Middle frontal gyrus (tissue), 1 donor: ENCODE data around the gene NTM.

Experiments used
- DNase-seq: peaks from one replicate; pipeline ENCODE4 v3.0.0-alpha.2; 2015; ENCODE audit warnings: low spot score; ENCODE audit errors: extremely low spot score

NTM gene

DNA sequence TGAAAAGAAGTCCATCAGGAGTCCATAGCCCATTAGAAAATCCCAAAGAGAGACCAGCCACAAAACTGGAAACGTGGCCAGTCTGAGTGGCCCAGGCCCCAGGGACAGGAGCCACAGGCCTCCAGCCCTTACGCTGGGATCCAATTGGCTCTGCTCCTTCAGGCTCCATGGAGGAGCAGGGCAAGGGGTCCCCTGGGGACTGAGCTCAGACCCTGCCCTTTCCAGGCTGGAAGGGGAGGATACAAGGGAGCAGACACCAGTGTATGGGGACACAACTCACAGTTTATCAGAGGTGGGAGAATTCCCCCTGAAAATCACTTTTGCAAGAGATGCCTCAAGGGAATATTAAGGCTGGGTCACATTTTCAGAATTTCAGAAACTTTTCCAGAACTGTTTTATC is 227.5 kb downstream of the NTM start:
- DNase-seq = no peak

GRCh38 chr11:131598305-131598704 is 227.9 kb downstream of the NTM start:
- DNase-seq = no peak

GRCh38 chr11:131599285-131599684 is 228.9 kb downstream of the NTM start:
- DNase-seq = no peak

DNA sequence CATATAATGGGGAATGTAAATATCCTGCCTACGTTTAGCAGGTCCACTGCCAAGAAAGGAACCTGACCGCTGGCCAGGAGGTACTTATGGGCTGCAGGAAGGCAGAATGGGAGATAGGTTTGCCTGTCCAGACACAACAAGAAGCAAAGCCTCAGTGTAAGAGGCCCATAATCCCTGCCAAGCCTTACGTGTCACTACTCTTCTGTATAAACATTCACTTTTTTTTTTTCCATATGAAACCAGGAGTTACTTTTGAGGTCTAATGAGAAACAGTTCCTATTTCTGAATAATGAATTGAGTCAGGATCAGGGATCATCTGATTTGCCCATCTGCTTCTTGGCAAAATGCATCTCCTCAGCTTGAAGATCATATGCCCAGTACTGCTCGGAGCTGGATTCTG is 230.2 kb downstream of the NTM start:
- DNase-seq = no peak

DNA sequence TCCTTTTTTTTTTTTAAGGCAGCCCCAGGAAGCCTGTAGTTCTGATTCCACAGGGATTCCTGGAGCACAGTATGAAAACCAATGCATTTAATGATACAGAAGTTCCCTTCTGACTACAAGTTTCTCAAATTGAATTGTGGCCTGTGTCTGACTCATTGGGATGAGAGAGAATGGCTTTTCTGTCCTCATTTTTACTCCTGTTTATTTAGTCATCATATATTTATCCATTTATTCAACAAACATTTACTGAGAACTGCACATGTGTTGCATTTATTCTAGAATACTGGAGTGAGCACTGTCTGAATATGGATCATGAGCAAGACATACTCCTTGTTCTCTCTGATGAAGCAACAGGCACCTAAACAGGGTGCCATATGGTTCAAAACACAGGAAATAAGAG is 231.2 kb downstream of the NTM start:
- DNase-seq = no peak

DNA sequence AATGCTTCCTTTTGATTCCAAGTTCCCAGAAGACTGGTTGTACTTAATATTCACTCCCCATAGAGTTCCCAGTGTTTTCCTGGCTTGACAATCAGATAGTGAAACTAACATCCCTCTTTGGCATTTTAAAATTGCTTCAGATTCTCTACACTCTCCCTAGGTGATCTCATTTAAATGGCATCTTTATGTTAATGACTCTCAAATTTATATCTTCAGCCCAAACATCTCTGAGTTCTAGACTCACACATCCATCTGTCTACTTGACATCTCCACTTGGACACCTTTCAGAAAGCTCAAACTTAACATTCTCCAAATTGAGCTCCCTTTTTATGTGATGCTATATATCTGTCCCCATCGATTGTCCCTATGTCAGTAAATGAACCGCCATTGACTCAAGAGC is 232.0 kb downstream of the NTM start:
- DNase-seq = no peak

DNA sequence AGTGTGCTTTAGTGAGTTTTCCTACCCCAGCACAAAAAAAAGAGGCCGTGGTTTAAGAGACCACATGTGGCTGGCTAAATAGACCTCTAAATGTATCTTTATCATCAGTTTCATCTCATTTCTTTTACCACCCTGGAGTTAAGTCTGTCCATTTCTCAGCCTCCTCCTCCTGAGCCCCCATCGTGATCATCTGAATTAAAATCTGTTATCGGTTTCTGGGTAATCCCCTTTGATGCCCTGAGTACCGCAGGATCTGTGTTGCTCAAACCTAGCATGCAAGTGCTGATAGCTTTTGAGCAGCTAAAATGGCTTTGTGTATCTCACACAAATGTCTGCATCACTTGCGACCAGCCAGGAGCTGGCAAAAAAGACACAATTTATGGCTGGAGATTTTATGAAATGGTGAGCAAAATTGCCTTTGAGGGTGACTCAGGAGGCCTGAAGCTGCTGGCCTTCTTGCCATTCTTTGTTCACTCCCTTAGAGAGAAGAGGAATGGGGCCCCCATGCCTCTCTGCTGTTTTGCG is 236.5 kb downstream of the NTM start:
- no peak for DNase-seq

DNA sequence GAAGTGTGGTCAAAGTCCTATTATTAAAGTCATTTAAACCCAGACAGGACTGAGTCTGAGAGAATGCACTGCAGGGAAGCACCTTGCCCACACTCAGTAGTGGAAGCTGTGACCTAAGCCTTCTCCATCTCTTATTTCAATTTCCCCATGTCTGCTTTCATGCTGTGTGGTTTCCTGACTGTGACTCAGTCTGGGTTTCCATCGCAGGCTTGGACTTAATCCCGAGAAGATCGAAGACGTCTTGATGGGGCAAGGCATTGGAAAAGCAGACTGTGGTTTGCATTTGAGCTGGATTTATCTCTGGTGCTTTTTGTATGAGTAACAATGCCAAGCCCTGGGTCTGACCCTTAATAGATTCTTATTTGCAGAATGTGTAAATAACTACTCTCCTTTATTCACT is 238.9 kb downstream of the NTM start:
- no peak for DNase-seq

GRCh38 chr11:131609921-131610320 is 239.5 kb downstream of the NTM start:
- DNase-seq = no peak

GRCh38 chr11:131611322-131611721 is 240.9 kb downstream of the NTM start:
- DNase-seq = no peak

DNA sequence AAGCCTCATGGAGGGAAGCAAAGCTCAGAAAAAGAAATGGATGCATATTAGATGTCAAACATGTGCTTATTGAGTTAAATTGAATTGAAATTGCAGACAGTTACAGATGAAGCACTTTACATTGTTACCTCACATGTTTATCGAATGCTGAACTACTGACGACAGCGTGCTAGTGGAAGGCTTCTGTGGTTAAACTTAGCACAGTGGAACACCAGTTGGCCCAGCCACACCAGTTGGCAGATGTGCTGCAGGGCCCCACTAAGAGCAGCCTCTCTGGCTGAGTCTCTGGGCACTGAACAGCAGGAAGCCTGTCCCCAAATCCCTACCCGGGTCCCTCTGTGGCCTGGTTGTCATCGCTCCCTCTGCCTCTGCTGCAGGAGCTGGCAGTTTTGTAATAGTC is 242.1 kb downstream of the NTM start:
- no peak for DNase-seq

DNA sequence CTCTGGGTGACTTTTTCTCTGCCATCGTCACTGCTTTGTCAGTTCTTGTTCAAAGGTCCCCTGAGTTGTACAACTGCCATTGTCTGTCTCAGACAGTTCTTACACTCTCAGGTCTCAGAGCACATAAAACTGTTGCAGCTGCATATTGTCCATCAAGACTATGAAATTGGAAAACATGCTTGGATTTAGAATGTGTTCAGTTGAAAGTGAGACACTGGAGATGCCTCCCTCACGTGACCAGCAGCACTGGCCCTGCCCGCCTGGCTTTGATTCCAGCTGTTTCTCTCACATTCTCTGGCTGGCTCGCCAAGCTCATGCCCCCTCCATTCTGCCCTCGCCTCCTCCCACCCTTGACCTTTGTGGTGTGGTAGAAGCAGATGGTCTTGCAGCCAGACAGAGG is 244.2 kb downstream of the NTM start:
- no peak for DNase-seq

- DNase-seq = no peak
Measured at GRCh38 chr11:131615611-131616010, 245.2 kb downstream of the NTM start.

- no peak for DNase-seq
Measured at GRCh38 chr11:131616481-131617140, 246.2 kb downstream of the NTM start.

DNA sequence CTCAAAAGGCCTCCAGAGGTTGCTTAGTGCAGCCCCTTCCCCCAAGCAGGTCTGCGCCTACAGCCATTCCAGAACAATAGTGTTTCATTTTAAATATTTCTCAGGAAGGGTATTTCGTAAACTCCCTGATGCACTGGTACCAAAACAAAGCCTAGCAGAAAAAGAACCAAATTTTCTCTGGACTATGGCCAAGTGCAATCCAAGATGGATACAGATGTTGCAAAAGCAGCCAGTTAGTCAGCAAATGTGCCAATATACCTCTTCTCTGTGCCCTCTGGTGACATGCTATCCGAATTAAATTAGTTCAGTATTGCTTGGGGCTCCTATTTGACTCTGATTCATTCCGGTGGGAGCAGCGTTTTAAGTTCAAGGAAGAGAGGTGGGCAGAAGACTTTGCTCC is 247.8 kb downstream of the NTM start:
- no peak for DNase-seq

DNA sequence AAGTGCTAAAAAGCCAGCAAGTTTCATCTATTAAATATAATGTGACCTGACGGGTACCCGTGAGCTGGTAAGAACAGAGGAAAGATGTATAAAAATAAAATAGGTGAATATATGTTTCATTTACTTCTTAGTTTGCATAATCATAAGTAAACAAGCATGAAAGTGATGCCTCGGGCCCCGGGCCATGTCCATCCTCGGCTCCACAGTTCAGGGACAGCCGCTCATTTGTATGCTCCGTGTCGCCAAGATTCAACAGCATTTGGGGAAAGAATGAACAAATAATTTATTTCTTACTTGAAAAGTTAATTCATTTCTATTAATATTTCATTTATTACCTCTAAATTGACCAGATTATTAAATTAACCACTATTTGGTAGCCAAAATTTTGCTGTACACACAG is 251.8 kb downstream of the NTM start:
- no peak for DNase-seq

- DNase-seq = no peak
Measured at GRCh38 chr11:131624531-131624930, 254.1 kb downstream of the NTM start.

DNA sequence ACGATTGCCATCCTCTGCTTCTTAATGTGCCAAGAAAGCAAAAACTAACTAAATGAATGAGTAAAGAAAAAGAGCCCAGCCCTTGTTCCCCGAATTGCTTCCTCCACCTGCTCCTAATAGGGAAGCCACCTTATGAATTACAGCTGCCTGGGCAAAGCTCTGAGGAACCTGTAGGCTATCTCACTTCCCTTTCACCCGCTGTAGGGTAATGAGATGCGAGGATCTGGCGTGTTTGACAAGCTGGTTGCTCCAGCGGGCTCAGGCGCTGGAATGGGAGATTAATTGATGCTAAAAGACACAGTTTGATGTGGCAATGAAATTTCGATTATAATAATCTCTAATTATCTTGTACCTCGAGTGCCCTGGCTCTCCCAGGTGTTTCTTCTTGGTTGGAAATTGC is 256.4 kb downstream of the NTM start:
- DNase-seq = no peak

DNA sequence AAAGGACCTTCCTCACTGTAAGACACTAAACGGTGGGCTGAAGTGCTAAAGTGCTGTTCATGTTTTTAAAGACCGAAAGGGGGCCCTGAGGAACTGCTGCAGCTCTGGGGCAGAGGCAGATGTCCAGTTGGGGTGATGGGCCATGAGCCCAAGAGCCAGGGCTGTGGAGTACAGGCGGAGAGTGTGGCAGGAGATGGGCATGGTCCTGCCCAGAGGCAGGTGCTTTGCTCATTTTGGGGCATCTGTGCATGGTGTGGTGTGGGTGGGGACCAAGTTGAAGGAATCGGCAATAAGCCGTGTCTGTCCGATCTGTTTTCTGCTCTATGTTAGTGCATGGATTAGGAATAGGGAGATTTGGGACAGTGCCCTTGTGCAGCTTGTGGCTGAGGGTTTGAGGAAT is 258.3 kb downstream of the NTM start:
- DNase-seq = no peak

DNA sequence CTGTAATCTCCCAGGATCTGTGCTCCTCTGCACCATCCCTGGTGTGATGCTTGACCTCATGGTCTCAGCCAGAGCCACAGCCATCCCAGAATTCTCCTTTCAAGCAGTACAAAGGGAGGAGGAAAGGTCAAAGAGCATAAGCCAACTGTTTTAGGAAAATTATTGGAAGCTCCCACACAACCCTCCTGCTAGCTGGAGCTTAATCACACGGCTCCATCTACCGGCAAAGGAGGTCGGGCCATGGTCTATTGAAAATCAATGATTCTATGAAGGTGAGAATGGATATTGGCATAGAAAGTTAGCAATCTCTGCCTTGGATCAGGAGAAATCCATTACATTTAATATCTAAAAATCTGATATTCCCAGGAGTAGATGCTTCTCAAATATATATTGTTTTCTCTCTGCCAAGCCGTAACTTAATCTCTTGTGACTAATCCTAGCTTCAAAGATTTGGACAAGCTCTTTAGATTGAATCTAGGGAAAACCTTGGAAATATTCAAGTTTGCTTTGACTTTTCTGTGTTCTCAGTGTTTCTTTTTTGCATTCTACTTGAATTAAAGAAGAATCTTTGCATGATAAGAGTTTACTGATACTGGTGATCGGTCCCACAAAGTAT is 259.6 kb downstream of the NTM start:
- DNase-seq = no peak

DNA sequence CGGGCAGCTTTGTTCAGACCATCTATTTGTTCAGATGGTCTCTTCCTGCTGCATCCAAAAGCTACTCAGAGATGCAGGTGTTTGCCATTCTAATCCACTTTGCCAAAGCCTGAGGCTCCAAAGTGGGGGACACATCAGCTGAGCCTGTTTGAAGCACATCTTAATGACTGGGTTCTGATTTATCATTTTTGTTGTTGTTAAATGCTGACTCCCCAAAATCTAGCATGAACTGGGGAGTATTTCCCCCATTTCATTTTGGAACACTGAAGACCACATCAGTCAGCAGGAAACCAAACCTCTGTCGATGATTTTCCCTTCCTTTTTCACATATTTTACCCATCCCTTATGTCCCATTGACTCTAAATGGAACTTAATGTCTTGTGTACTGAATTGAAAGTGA is 262.6 kb downstream of the NTM start:
- DNase-seq = no peak

DNA sequence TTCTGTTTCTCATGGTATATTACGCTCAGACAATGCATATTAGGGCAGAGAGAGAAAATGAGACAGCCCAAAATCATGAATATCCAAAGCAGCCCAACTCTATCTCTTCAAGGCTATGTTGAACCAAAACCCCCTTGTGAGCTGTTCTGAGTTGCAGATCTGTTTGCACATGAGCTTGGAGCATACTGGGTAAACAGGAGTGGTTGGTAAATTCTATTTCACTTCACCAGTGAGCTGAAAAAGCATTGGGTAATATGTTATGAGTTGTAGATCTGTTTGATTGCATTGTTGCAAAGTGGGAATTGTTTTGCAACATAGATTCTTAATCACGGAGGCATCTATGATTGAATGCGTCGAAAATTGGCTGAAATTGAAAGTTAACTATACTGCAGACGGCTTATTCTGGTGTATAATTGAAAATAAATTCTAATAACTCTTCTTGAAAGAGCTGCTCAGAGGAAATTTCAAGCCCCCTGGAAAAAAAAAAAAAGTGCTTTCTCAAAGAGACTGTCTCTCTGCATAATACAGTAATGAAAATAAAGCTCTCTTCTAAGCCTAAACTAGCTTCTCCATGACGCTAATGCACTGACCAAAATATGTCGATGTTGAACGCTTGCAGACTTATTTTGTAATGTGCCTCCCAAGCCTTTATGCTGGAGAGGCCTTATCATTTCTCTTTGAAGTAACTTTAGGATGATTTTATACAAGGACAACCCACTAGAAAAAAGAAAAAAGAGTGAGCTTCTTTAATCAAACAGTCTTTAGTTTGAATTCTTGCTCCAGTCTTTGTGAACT is 263.7 kb downstream of the NTM start:
- no peak for DNase-seq
